H9 (cell line): ENCODE data around the gene KNSTRN. TPM values are rescaled to one million over a fixed set of nuclear protein-coding genes. Genes with fewer than 3 reads are reported as not detected.
A peak's percentile ranks its signal among the peaks of the same experiment; 100 is the strongest.

Experiments
- DNase-seq: peaks from one replicate; pipeline ENCODE4 v3.0.0-alpha.2; 2017
- H2AFZ ChIP-seq: one replicate; pipeline ENCODE4 v1.6.1; 2013; ENCODE audit warnings: mild to moderate bottlenecking, low read length, control low read depth, moderate library complexity
- H2AK5ac ChIP-seq: 2 replicates; pipeline ENCODE4 v1.6.1; 2013; ENCODE audit warnings: low read length, control low read depth, mixed read lengths; ENCODE audit not compliant: insufficient read length
- H2BK120ac ChIP-seq: one replicate; pipeline ENCODE4 v1.6.1; 2013; ENCODE audit warnings: low read depth, mild to moderate bottlenecking, low read length, control low read depth, inconsistent platforms; ENCODE audit not compliant: poor library complexity, severe bottlenecking
- H2BK12ac ChIP-seq: 2 replicates; pipeline ENCODE4 v1.6.1; 2013; ENCODE audit warnings: low read length, control low read depth, mixed read lengths, low read depth; ENCODE audit not compliant: insufficient read length
- H2BK15ac ChIP-seq: 2 replicates; pipeline ENCODE4 v1.6.1; 2013; ENCODE audit warnings: low read depth, low read length, control low read depth
- H2BK20ac ChIP-seq: one replicate; pipeline ENCODE4 v1.6.1; 2013; ENCODE audit warnings: low read depth, mild to moderate bottlenecking, low read length, control low read depth, inconsistent platforms; ENCODE audit not compliant: poor library complexity, severe bottlenecking
- H2BK5ac ChIP-seq: 2 replicates; pipeline ENCODE4 v1.6.1; 2013; ENCODE audit warnings: low read length, control low read depth, mixed read lengths; ENCODE audit not compliant: insufficient read length
- H3K14ac ChIP-seq: 2 replicates; pipeline ENCODE4 v1.6.1; 2013; ENCODE audit warnings: low read length, control low read depth; ENCODE audit not compliant: insufficient read depth
- H3K18ac ChIP-seq: 2 replicates; pipeline ENCODE4 v1.6.1; 2013; ENCODE audit warnings: low read depth, mild to moderate bottlenecking, mixed read lengths, low read length, control low read depth; ENCODE audit not compliant: insufficient read length
- H3K23ac ChIP-seq: 2 replicates; pipeline ENCODE4 v1.6.1; 2013; ENCODE audit warnings: low read length, control low read depth, mixed read lengths, low read depth; ENCODE audit not compliant: insufficient read length
- H3K23me2 ChIP-seq: 2 replicates; pipeline ENCODE4 v1.6.1; 2013; ENCODE audit warnings: low read depth, mild to moderate bottlenecking, mixed read lengths, low read length, control low read depth; ENCODE audit not compliant: insufficient read length, poor library complexity, severe bottlenecking
- H3K27ac ChIP-seq: 2 replicates; pipeline ENCODE4 v1.5.1; 2013; ENCODE audit warnings: low read length, control low read depth, mixed read lengths, low read depth; ENCODE audit not compliant: insufficient read length
- H3K27me3 ChIP-seq: 2 replicates; pipeline ENCODE4 v1.6.1; 2013; ENCODE audit warnings: low read length, control low read depth, inconsistent platforms; ENCODE audit not compliant: insufficient read depth
- H3K4ac ChIP-seq: 2 replicates; pipeline ENCODE4 v1.6.1; 2013; ENCODE audit warnings: low read depth, mild to moderate bottlenecking, control low read depth, inconsistent platforms, low read length, moderate library complexity
- H3K4me1 ChIP-seq: 2 replicates; pipeline ENCODE4 v1.6.1; 2013; ENCODE audit warnings: low read length, control low read depth, inconsistent platforms; ENCODE audit not compliant: insufficient read depth
- H3K4me2 ChIP-seq: 2 replicates; pipeline ENCODE4 v1.6.1; 2013; ENCODE audit warnings: low read length, control low read depth, mixed read lengths; ENCODE audit not compliant: insufficient read length, insufficient read depth
- H3K56ac ChIP-seq: 2 replicates; pipeline ENCODE4 v1.6.1; 2013; ENCODE audit warnings: low read depth, mild to moderate bottlenecking, mixed read lengths, low read length, control low read depth; ENCODE audit not compliant: insufficient read length
- H3K79me1 ChIP-seq: 2 replicates; pipeline ENCODE4 v1.6.1; 2013; ENCODE audit warnings: low read depth, mild to moderate bottlenecking, moderate library complexity, low read length, control low read depth, inconsistent platforms; ENCODE audit not compliant: insufficient read depth, poor library complexity, severe bottlenecking
- H3K79me2 ChIP-seq: 2 replicates; pipeline ENCODE4 v1.6.1; 2013; ENCODE audit warnings: low read length, control low read depth, inconsistent platforms; ENCODE audit not compliant: insufficient read depth
- H3K9ac ChIP-seq: 2 replicates; pipeline ENCODE4 v1.6.1; 2013; ENCODE audit warnings: low read length, control low read depth, mixed read lengths; ENCODE audit not compliant: insufficient read length; ENCODE audit errors: extremely low read depth
- H3K9me3 ChIP-seq: one replicate; pipeline ENCODE4 v1.6.1; 2013; ENCODE audit warnings: low read depth, low read length, inconsistent platforms; ENCODE audit not compliant: control insufficient read depth
- H3T11ph ChIP-seq: one replicate; pipeline ENCODE4 v1.6.1; 2013; ENCODE audit warnings: mild to moderate bottlenecking, low read length, control low read depth, inconsistent platforms
- H4K20me1 ChIP-seq: one replicate; pipeline ENCODE4 v1.6.1; 2013; ENCODE audit not compliant: control insufficient read depth, insufficient read length, insufficient read depth
- H4K5ac ChIP-seq: 2 replicates; pipeline ENCODE4 v1.6.1; 2013; ENCODE audit warnings: low read depth, mild to moderate bottlenecking, mixed read lengths, low read length, control low read depth; ENCODE audit not compliant: insufficient read length
- H4K8ac ChIP-seq: replicated peaks from 2 replicates; pipeline ENCODE4 v1.6.1; 2013; ENCODE audit warnings: low read length, control low read depth, mixed read lengths, low read depth; ENCODE audit not compliant: insufficient read length
- H4K91ac ChIP-seq: 2 replicates; pipeline ENCODE4 v1.6.1; 2013; ENCODE audit warnings: low read depth, mild to moderate bottlenecking, moderate library complexity, mixed read lengths, low read length, control low read depth; ENCODE audit not compliant: insufficient read length
- H3K27ac Mint-ChIP-seq, 3 experiments: 2 replicates in 2 of 3; 3 replicates in 1 of 3; pipeline ENCODE4 v1.8.0; 2020 to 2021; ENCODE audit warnings: mixed read lengths in 3 of 3, mild to moderate bottlenecking in 1 of 3, moderate library complexity in 1 of 3
- H3K27me3 Mint-ChIP-seq: 2 replicates; pipeline ENCODE4 v1.8.0; 2021; ENCODE audit warnings: low read depth, mild to moderate bottlenecking, moderate library complexity, mixed read lengths
- H3K36me3 Mint-ChIP-seq, 3 experiments: 2 replicates in 2 of 3; 3 replicates in 1 of 3; pipeline ENCODE4 v1.8.0; 2020 to 2021; ENCODE audit warnings: low read depth in 3 of 3, mixed read lengths in 3 of 3; ENCODE audit not compliant: insufficient read depth in 1 of 3
- H3K4me1 Mint-ChIP-seq, 2 experiments: 2 replicates each; pipeline ENCODE4 v1.8.0; 2020; ENCODE audit warnings: mixed read lengths in 2 of 2
- H3K4me3 Mint-ChIP-seq, 2 experiments: 2 replicates in 1 of 2; 3 replicates in 1 of 2; pipeline ENCODE4 v1.8.0; 2020 to 2021; ENCODE audit warnings: mild to moderate bottlenecking in 2 of 2, mixed read lengths in 2 of 2, moderate library complexity in 1 of 2
- H3K9me3 Mint-ChIP-seq, 2 experiments: 2 replicates in 1 of 2; 3 replicates in 1 of 2; pipeline ENCODE4 v1.8.0; 2020; ENCODE audit warnings: mild to moderate bottlenecking in 2 of 2, mixed read lengths in 2 of 2, moderate library complexity in 1 of 2
- CTCF ChIP-seq: fragments of 200-600 bp; sonication (generic); conservative IDR thresholded peaks from 3 replicates; pipeline ENCODE4 v1.8.0; 2021; ENCODE audit warnings: antibody characterized with exemption, mild to moderate bottlenecking
- WGBS: extraction: QIAGEN DNeasy Blood & Tissue Kit; methylation state at CpG from one replicate; pipeline ENCODE4 v1.1.7; 2013; ENCODE audit warnings: missing lambda C conversion rate, low lambda C conversion rate, mixed read lengths; ENCODE audit not compliant: insufficient read length; ENCODE audit errors: extremely low coverage; 5-methylcytosine and 5-hydroxymethylcytosine counted together
- total RNA-seq: library from RNA; stranded (reverse); gene quantifications from 2 replicates; pipeline ENCODE4 v1.2.1, GENCODE V29; 2021

The KNSTRN gene
- total RNA-seq, 1 experiment from 2014 or later, result 53.9 TPM

- H3K9ac ChIP-seq, result no peak overlapping the region
- peaks cover 9% of the 10 kb centered on the region for H3K4me1 ChIP-seq
- H3K4ac ChIP-seq, result no peak overlapping the region
- no peak overlapping the region for H4K91ac ChIP-seq
- H2BK12ac ChIP-seq, result no peak overlapping the region
- H3K18ac ChIP-seq, result no peak overlapping the region
- H3K23ac ChIP-seq, result no peak overlapping the region
- peaks cover 11% of the 10 kb centered on the region; the same call in 1 of the 2 replicates for H3K27me3 ChIP-seq
- no peak overlapping the region for H2BK20ac ChIP-seq
- no peak overlapping the region for H3K56ac ChIP-seq
- peak overlapping the region; percentile 93 to 96 for H3K4me3 Mint-ChIP-seq
- H4K5ac ChIP-seq, result no peak overlapping the region
- H3K27ac Mint-ChIP-seq, result peak overlapping the region in 2 of 3 experiments; percentile 39 to 76; a peak in 2 of 7 replicates
- H4K20me1 ChIP-seq, result no peaks in the 10 kb centered on the region
- H3T11ph ChIP-seq, result no peak overlapping the region
- no peak for DNase-seq
- TF ChIP-seq CTCF, result no peak
- no CpG with 5 or more reads among the region's 21 CpGs for WGBS
- H2BK120ac ChIP-seq, result no peak overlapping the region
- no peak overlapping the region for H2AFZ ChIP-seq
- no peak overlapping the region for H2BK15ac ChIP-seq
- H3K14ac ChIP-seq, result no peak overlapping the region; the same call in 1 of the 2 replicates
- H3K79me2 ChIP-seq, result peaks cover 11% of the 10 kb centered on the region; the same call in 1 of the 2 replicates
- H4K8ac ChIP-seq, result no peak overlapping the region
- no peaks in the 10 kb centered on the region for H3K9me3 ChIP-seq
- peaks cover 3% of the 10 kb centered on the region for H3K79me1 ChIP-seq
- peaks cover 47 to 49% of the 10 kb centered on the region in 2 experiments for H3K4me1 Mint-ChIP-seq
- H2AK5ac ChIP-seq, result no peak overlapping the region
- peaks cover 0 to 8% (median 0%) of the 10 kb centered on the region in 3 experiments; a peak in 4 of 7 replicates for H3K36me3 Mint-ChIP-seq
- peaks cover 39% of the 10 kb centered on the region for H3K27me3 Mint-ChIP-seq
- no peaks in the 10 kb centered on the region; a peak in 1 of 5 replicates for H3K9me3 Mint-ChIP-seq
- peak overlapping the region; percentile 80 for H3K4me2 ChIP-seq
- H2BK5ac ChIP-seq, result no peak overlapping the region
- no peak overlapping the region for H3K27ac ChIP-seq
- peaks cover 47% of the 10 kb centered on the region for H3K23me2 ChIP-seq
Measured at GRCh38 chr15:40437752-40438687, 55.5 kb downstream of the KNSTRN start.
